GM19463 (cell line): ENCODE data around the gene KRT23.
"Not testable (repeated sequence)": the region's sequence is repeated elsewhere in the genome, so short reads cannot be mapped to it uniquely, and the experiment has no call there.

Experiments used
- ATAC-seq: cut with Tn5 transposase; IDR thresholded peaks from one replicate; pipeline ENCODE4 v1.9.1; 2021; ENCODE audit warnings: mild to moderate bottlenecking, moderate library complexity; ENCODE audit not compliant: unreplicated experiment

Gene KRT23

GRCh38 chr17:40951011-40951622 is 13.7 kb upstream of the KRT23 start:
- ATAC-seq, result no peak

- ATAC-seq, result no peak
Measured at GRCh38 chr17:40950176-40950575, 12.7 kb upstream of the KRT23 start.

- no peak for ATAC-seq
Measured at GRCh38 chr17:40949418-40949817, 12.0 kb upstream of the KRT23 start.

- ATAC-seq, result no peak
Measured at GRCh38 chr17:40947929-40948328, 10.5 kb upstream of the KRT23 start.

- ATAC-seq, result no peak
Measured at GRCh38 chr17:40945414-40945813, 8.0 kb upstream of the KRT23 start.

- ATAC-seq, result no peak
Measured at GRCh38 chr17:40944531-40944930, 7.1 kb upstream of the KRT23 start.

GRCh38 chr17:40942553-40942952 is 5.1 kb upstream of the KRT23 start:
- no peak for ATAC-seq

GRCh38 chr17:40940266-40940665 is 2.8 kb upstream of the KRT23 start:
- ATAC-seq, result no peak

GRCh38 chr17:40938981-40939380 is 1.5 kb upstream of the KRT23 start:
- no peak for ATAC-seq

GRCh38 chr17:40936976-40937375 is 470 bp downstream of the KRT23 start:
- no peak for ATAC-seq

- no peak for ATAC-seq
Measured at GRCh38 chr17:40936437-40936971, 942 bp downstream of the KRT23 start.

- ATAC-seq, result no peak
Measured at GRCh38 chr17:40935624-40936023, 1.8 kb downstream of the KRT23 start.

- ATAC-seq, result no peak
Measured at GRCh38 chr17:40932608-40933007, 4.8 kb downstream of the KRT23 start.

GRCh38 chr17:40931311-40931710 is 6.1 kb downstream of the KRT23 start:
- no peak for ATAC-seq

GRCh38 chr17:40926341-40926740 is 11.1 kb downstream of the KRT23 start:
- no peak for ATAC-seq

- no peak for ATAC-seq
Measured at GRCh38 chr17:40922239-40922638, 15.2 kb downstream of the KRT23 start.

- ATAC-seq, result no peak
Measured at GRCh38 chr17:40921026-40921425, 16.4 kb downstream of the KRT23 start.

- ATAC-seq, result not testable (repeated sequence)
Measured at GRCh38 chr17:40917116-40917515, 20.3 kb downstream of the KRT23 start.

GRCh38 chr17:40916366-40916765 is 21.1 kb downstream of the KRT23 start:
- ATAC-seq, result no peak

GRCh38 chr17:40915721-40916256 is 21.7 kb downstream of the KRT23 start:
- ATAC-seq, result no peak

- no peak for ATAC-seq
Measured at GRCh38 chr17:40915199-40915661, 22.2 kb downstream of the KRT23 start.

GRCh38 chr17:40914075-40914855 is 23.2 kb downstream of the KRT23 start:
- ATAC-seq, result no peak
